CD4-positive, alpha-beta T cell treated with Interleukin-17A for 1 hour (primary cell): Measurements from ENCODE around the gene MFGE8.

ENCODE experiments used
- DNase-seq: peaks from one replicate; pipeline ENCODE4 v3.0.0-alpha.2; 2020

Gene MFGE8

DNA sequence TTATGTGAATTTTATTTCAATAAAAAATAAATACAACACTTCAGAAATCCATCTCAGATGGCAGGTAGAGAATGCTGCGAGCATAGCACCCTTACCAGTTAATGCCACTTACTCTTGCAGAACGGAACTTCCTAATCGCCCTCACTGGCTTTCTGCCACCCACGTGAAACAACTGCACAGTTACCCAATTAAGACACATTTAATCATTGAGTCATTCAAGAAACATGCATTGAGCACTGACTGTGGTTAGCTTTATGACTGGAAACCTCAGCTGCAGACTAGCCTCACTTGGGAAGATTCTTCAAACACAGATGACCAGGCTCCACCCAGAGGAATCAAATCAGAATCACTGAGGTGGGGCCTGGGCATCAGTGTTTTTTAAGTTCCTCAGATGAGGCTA, 5.6 kb upstream of the MFGE8 start:
- no peak for DNase-seq

DNA sequence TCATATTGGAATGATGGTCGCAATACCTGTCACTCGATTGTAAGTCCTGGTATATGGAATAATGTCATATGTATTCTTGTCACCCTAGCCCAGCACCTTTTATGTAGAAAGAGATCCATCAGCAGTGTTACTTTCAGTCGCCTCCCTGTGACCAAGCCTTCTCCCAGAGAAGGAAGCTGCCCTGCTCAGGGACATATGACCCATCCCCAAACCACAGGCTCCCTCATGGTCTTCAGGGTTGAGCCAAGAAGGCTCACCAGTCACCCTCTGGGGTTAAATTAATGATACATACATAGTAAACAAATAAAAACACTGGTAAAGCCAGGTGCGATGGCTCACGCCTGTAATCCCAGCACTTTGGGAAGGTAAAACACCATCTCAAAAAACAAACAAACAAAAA, 4.6 kb upstream of the MFGE8 start:
- no peak for DNase-seq

DNA sequence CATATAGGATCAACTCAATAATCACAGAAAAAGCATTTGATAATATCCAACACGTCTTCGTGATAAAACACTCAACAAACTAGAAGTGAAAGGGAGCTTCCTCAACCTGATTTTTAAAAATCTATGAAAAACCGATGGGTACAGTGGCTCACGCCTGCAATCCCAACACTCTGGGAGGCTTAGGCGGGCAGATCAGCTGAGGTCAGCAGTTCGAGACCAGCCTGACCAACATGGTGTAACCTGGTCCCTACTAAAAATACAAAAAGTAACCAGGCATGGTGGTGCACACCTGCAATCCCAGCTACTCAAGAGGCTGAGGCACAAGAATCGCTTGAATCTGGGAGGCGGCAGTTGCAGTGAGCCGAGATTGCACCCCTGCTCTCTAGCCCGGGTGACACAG, 2.2 kb upstream of the MFGE8 start:
- no peak for DNase-seq

DNA sequence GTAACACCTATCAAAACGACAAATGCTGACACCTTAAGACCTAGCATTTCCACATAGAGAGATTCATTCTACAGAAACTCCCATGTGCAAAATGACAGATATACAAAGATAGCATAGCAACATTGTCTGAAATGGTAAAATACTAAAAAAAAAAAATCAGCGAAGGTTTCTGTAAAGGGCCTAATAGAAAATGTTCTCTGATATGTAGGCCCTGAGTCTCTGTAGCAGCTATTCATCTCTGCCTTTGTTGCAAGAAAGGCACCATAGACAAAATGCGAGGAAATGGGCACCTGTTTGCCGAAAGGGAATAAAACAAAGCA, 631 bp upstream of the MFGE8 start:
- no peak for DNase-seq

DNA sequence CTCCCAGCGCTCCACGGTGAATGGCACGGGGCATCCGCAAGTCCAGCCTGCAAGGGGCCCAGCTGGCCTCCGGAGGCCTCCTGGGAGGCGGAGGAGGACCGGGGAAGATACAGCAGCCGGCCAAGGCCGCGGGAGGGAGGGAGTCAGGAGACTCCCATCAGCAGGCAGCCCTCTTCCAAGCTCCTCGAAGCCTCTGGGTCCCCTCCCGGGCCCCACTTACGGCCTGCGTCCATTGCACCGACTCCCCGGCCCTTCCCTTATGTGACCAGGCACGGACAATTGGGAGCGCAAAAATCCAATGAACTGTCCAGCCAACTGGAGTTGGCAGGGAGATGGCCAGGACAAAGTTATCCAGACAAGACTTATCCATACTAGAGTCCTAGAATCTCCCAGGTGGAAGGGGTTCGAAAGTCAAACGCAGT, 668 bp downstream of the MFGE8 start:
- DNase-seq: no peak

DNA sequence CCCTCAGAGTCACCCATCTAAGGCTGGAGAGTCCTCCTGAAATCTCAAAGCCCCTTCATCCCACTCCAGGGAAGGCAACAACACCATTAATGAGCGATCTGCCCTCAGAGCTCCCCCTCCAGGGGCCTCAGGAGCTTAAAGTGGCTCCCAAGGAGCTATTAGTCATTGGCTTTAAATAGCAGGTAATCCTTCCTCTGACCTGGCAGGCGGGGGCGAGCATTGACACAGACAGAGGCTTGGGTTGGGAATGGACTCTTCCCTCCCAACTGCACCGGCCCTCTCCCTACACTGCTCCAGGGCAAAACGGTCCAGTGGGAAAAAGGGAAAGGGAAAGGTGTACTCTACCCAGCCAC, 1.4 kb downstream of the MFGE8 start:
- DNase-seq: no peak

DNA sequence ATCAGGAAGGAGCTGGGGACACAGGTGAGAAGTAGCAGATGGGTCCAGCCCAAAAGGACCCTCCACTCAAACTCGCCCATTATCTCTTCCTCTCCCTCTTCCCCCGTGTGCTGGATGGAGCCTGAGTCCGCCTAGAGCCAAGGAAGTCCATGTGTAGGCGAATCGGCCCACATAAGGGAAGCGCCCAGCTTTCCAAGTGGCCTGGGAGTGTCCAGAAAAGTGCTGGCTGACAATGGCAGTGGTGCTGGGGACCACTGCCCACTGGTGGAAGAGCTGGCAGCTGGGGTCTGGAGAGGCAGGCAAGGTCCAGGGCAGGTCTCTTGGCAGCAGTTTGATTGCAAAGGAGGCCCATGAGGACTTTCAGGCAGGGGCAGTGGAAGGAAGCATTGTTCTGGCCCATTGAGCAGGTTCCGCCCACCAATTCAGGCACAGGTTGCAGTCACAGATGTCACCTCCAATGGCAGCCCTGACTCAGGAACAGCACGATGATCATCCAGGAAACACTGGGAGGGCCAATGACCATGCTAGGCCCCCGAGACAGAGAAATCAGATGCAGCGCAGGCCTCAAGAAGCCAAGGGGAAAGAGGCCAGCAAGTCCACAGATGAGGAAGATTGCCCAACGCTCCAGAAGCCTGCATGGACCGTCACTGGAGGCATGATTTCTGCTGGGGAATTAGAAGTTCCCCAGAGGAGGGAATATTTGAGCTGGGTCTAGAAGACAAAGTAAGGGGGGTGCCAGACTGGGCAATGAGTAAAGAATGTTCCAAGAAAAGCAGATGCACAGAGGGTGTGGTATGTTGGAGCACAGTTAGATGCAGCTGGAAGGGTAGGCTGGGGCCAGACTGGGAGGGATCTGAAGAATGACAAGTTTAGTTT, 3.0 kb downstream of the MFGE8 start:
- no peak for DNase-seq

DNA sequence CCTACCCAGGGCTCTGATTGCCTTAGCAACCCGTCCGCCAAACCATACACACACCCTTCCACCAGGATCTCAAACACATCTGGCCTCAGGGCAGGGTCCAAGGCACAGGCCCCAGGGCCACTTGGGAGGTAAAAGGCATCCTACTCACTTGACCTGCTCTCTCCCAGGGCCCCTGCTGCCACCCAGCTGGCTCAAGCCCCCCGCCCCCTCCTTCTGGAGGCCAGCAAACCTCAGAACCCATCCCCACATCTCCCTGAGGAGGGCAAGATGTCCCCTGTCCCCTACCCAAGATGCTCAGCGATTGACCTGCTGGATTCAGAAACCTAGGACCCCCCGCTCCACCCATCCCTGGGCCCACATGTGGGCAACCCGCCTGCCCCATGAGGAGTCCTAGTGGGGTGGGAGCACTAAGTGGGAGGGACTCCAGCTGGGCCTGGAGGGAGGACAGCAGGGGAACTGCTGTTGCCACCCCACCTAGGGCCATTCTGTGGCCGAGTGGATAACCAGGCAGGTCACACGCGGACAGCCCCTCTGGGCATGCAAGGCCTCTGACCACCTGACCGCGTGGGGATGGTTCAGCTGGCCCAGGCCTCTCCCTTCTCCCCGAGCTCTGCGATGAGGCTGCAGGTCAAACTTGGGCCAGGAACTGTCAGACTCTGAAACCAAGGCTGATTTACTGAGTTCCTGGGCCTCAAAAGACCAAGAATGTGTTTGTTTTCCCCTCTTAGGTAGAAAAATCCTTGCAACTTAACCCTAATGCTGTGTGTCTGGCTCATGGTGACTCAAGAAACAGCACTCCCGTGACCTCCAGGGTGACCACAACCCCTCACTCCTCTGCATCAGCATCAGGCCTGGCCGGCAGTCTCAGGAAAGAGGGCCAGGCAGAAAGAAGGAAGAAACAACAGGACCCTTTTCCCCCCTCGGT, 4.2 kb downstream of the MFGE8 start:
- no peak for DNase-seq

DNA sequence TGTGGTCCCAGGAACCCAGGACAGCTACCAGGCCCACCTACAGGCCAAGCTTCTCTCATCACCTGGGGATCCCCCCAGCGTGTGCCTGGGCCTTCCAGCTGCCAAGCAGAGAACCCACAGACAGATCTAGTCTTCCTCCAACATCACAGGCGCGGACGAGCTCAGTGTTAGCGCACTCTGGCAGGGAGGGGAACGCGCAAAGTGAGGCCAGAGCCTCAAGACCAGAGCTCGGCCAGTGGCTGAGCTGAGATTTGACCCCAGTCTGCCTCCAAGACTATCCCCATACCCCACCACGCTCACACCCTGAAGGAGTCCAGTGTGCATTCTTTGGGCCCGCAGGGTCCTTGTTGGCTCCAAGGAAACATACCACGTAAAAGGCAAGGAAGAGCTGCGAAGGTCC, 5.1 kb downstream of the MFGE8 start:
- DNase-seq: no peak

DNA sequence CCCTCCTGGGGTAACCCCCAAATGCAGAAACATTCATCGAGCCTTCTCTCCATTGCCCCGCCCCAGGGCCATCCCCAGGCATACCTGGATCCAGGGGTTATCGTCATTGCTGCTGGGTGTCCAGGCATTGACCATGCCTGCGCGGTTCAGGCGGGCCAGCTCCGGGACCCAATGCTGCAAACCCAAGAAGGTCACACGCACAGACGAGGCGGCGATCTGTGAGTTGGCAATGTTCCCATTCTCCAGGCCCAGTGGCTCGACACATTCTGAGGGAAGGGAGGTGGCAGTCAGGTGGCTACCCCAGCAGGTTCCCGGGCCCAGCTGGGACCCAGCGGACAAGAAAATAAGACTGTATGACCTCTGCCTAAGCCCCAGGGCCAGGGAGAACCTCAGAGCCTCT, 6.1 kb downstream of the MFGE8 start:
- no peak for DNase-seq

DNA sequence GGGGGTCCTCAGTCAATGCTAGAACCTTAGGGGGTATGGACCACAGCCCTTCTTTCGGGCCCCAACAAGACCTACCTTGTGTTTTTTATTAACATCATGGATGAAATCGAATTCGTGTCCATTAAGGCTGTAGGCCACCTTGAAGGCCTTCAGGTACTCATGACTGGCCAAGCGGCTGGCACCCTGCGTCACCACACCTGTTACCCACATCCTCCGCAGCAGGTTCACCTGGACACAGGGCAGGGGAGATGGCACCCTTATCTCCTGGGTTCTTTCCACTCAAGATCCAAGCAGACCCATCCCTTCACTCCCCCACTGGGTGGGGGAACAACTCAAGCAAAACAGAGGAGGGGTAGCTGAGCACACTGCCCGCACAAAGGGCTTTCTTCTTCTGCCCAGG, 6.6 kb downstream of the MFGE8 start:
- no peak for DNase-seq

DNA sequence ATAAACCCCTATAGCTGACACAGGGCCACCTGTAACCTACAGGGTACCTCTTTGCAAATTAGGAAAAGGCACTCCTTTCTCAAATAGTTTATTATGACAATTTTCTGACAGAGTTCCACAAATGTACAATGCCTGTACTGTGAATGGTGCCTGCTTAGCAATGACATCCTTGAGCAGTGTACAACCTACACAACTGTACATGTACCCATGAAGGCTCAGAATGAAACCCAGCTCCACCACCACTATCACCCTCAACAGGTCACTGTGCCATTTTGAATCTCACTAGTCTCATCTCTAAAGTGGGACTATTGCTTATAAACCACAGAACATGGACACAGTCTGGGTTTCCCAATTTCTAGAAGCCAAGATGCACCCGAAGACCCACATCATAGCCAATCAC, 7.0 kb downstream of the MFGE8 start:
- no peak for DNase-seq

DNA sequence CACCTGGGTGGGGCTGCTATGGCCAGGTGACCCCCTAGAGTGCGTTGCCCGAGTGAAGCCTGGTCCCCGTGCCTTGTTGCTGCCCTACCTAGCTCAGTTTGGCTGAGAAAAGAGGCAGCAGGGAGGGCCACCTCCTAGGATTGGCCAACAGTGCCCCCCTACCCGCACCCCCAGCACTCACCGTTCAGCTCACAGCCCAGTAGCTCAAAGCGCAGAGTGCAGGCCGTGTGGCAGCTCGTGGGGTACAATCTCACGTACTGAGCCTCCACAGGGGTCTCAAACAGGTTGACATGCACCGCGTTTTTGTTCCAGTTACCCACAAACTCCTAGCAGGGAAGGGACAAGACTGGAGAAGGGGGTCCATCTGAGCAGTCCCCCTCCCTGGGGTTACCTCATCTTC, 7.6 kb downstream of the MFGE8 start:
- DNase-seq: no peak

DNA sequence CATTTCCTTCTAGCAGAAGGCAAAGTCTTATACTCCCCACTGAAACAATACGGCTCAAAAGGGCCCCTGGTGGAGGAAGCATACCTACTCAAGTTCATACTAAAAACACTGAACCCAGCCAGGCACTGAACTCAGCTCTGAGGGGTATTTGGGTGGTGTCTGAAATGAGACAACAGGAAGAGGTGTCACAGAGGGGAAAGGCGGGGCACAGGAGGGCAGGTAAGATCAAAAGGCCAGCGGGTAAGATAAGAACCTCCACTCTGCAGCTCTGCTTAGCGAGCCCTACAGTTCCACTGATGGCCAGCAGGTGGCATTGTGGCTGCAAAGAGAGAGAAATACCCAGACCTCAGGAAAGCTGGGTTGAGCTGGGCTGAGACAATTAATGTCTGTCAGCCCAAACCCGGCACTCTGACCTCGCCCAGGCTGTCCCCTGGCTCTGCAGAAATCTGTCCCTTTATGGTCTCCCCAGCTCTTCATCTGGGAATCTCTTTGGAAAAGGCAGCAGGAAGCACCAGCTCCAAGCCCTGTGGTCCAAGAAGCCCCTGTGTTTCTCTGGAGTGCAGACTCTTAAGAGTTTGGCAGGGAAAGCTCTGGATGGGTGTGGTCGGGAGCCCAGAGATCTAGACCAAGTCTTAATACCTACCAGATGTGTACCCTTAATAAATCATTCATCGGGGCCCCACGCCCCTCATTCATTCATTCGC, 8.4 kb downstream of the MFGE8 start:
- DNase-seq: peak; percentile 98

DNA sequence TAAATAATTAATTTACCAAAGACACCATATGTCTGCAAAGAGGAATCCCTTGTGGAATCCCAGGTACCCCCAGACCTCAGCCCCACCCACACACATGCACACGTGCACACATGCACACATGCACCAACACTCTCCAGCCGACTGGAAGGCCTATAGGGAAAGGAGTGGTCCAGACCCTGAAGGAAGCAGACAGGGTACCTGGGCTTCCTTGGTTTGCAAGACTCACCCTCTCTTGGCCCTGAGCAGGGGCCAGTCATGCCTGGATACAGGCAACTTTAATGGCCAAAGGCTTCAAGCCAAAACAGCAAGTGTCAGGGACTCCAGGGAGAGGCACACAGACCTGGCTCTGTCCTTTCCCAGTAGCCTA, 8.9 kb downstream of the MFGE8 start:
- DNase-seq: no peak

DNA sequence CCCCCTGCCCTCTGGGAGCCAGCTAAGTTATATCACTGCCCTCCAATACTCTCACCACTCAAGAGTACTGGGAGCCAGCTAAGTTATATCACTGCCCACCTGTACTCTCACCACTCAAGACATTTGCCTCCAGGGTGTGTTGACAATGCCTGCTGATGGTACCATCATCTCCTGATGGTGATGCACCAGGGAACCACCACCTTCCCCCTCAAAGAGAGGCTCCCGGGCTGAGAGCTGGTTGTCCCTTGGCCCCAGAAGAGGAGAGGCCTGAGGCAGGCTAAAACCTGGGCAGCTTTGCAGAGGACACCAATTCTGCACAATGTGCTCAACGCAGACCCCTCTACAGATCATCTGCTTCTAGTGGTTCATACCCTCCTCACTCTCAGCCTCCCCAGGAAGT, 10.3 kb downstream of the MFGE8 start:
- DNase-seq: no peak

DNA sequence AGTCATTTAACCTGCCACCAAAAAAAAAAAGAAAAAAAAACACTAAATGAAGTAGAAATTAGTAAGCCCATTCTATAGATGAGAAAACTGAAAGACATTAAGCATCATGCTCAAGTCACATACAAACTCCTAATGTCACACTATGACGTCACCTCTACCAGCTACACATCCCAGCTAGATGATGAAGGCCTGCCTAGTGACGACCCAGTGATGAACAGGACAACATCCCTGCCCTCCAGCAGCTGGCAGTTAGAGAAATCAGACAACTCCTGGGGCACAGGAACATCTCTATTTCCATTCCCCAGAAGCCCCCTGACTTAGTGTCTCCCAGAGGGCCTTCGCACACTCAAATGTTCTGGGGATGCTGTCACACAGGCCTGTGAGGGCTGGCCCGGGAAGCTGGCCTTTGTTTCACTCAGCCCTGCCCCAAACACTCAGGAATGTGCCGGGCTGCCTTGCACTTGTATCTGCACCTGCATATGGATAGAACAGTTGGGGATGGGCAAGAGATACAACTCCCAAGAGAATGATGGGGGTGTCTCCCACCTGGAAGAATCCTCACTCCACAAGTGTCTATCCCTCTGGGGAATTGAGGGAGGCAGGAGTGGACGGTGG, 10.9 kb downstream of the MFGE8 start:
- DNase-seq: no peak

DNA sequence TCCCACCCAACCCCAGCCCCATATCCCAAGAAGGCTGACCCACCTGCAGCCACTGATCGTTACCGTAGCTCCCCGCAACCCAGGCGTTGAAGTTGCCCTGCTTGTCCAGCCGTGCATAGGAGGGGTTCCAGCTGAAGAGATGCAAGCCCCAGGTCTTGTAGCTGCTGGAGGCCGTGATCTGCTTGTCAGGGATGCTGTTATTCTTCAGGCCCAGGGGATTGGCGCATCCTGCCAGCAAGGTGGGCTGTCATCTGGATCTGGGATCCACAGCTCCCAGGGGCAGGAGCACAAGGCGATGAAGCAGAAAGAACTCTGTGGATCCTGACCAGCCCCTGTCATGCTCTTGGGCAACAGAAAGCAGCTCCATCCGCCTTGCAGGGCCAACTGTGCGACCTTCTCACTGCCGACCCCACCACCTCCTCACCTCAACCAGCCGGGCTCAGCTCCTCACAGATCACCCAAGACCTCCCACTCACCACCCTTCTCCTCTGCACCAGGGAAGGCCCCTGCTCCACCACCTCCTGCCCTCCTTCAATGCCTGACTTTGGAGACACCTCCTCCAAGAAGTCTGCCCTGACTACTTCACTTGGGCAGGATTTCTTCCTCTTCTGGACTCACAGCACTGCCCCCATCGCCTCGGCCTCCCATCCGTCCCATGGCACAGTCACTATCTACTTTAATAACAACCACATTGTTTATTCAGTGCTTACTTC, 11.5 kb downstream of the MFGE8 start:
- no peak for DNase-seq

DNA sequence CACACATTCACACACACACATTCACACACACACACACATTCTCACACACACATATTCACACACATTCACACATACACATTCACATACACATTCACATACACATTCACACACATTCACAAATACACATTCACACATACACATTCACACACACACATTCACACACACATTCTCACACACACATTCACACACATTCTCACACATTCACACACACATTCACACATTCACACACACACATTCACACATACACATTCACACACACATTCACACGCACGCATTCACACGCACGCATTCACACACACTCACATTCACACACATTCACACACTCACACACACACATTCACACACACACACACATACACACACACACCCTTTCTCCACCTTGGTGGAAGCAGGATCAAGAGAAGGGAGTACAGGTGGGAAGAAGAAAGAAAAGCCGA, 12.2 kb downstream of the MFGE8 start:
- no peak for DNase-seq

DNA sequence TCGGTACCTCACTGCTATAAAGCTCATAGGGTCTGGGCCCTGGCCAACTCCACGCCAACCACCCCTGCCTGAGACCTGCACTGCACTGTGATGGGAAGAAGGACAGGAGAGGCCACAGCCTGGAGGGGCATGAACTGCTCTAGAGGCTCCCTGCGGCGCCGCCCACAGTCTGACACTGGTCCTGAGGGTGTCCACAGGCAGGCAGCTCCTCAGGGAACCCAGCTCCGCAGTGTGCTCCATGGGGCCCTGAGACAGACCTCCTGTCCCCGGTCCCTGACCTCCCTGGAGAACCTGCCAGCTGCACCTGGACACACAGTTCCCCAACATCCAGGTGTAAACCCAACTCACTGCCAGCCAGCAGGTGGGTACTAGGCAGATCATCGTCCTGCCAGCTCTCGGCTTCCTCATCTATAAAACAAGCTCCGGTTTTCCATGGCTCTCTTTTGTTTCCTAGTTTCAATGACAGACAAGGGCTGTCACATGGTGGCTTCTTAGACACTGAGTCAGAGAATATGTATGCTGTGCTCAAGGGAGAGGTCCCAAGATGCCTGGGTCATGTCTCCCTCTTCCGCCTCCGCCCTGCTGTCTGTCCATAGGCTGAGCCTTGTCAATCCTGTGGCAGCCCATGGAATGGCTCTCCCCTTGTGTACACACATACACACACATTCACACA, 12.7 kb downstream of the MFGE8 start:
- no peak for DNase-seq

DNA sequence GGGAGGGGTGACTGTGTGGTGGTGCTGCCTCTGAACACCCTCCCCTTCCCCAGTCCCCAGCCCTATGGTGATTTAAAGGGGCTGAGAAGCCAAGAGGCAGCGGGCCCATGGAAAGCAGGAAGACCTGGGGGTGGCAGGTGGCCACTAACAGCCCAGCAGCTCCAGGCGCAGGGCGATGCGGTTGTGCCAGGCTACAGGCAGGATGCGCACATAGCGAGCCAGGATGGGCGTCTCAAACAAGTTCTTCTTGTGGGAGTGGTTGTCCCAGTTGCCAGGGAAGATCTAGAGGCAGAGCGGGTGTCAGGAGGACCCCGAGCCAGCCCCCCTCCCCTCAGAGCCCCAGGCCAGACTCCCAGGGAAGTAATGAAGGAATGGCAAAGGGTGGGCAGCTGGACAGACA, 13.9 kb downstream of the MFGE8 start:
- no peak for DNase-seq

DNA sequence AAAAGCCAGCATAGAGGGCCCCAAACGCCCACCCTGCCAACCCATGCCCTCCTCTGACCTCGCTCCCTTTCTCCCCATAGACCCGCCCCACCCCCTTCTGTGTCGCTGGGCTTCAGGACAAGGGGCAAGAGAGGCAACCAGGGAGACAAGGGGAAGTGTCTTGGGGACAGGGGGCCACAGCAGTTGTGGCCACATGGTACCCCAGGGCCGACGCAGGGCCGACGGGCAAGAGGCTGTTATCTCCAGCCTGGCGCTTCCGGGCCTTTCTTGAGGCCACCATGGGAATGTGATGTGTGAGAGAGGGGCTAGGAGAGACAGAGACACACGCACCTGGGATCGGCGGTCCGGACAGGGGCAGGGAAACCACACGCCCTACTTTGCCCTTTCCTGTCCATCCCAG, 14.4 kb downstream of the MFGE8 start:
- DNase-seq: no peak
